GM12878 (cell line): ENCODE data around the gene DPY30.

ENCODE experiments used
- TF ChIP-seq, protein P1 (sequence below), 3 experiments: IDR thresholded peaks in 2 of 3; conservative IDR thresholded peaks in 1 of 3; 2 replicates each; pipeline ENCODE4 v1.5.1; 2011; ENCODE audit warnings: low read depth in 3 of 3, low read length in 3 of 3, mild to moderate bottlenecking in 3 of 3, control low read depth in 2 of 3, moderate library complexity in 2 of 3, inconsistent platforms in 1 of 3, mixed read lengths in 1 of 3; ENCODE audit not compliant: control insufficient read depth in 2 of 3, insufficient read depth in 1 of 3; ENCODE audit errors: extremely low read depth in 1 of 3
- TF ChIP-seq, protein P2 (sequence below): IDR thresholded peaks from 2 replicates; pipeline ENCODE4 v1.6.1; 2012; ENCODE audit warnings: low read depth, low read length, improper control_type of control experiment

DNA sequence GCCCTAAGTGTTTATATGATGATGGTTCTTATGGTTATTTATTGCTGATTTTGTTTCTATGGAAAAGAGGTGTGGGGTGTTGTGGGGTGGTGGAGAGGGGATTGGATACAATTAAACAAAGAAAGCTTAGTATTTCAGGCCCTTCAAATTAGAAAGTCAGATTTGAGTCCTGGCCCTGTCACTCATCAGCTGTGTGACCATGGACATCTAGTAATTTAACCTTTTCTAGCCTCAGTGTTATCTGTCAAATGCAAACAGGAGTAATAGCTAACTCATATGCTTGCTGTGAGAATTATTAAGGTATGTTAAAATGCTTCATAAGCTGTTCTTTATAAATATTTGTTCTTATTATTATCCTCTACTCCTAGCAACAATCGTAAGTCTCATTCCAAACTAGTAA, 26.7 kb downstream of the DPY30 start:
- TF ChIP-seq, protein P1, sequence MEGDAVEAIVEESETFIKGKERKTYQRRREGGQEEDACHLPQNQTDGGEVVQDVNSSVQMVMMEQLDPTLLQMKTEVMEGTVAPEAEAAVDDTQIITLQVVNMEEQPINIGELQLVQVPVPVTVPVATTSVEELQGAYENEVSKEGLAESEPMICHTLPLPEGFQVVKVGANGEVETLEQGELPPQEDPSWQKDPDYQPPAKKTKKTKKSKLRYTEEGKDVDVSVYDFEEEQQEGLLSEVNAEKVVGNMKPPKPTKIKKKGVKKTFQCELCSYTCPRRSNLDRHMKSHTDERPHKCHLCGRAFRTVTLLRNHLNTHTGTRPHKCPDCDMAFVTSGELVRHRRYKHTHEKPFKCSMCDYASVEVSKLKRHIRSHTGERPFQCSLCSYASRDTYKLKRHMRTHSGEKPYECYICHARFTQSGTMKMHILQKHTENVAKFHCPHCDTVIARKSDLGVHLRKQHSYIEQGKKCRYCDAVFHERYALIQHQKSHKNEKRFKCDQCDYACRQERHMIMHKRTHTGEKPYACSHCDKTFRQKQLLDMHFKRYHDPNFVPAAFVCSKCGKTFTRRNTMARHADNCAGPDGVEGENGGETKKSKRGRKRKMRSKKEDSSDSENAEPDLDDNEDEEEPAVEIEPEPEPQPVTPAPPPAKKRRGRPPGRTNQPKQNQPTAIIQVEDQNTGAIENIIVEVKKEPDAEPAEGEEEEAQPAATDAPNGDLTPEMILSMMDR (IDR thresholded peaks at IDR 0.05 in 2 of 3, conservative IDR thresholded peaks at IDR 0.05 in 1 of 3; ENCODE audit: control insufficient read depth in 2 of 3, extremely low read depth in 1 of 3, insufficient read depth in 1 of 3, low read depth in 3 of 3, low read length in 3 of 3), result no peak
- TF ChIP-seq, protein P2, sequence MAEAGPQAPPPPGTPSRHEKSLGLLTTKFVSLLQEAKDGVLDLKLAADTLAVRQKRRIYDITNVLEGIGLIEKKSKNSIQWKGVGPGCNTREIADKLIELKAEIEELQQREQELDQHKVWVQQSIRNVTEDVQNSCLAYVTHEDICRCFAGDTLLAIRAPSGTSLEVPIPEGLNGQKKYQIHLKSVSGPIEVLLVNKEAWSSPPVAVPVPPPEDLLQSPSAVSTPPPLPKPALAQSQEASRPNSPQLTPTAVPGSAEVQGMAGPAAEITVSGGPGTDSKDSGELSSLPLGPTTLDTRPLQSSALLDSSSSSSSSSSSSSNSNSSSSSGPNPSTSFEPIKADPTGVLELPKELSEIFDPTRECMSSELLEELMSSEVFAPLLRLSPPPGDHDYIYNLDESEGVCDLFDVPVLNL, result no peak
